ENCODE measurements around the gene S1PR5. TPM values are rescaled to one million over a fixed set of nuclear protein-coding genes. Genes with fewer than 3 reads are reported as not detected.

The S1PR5 gene, protein sequence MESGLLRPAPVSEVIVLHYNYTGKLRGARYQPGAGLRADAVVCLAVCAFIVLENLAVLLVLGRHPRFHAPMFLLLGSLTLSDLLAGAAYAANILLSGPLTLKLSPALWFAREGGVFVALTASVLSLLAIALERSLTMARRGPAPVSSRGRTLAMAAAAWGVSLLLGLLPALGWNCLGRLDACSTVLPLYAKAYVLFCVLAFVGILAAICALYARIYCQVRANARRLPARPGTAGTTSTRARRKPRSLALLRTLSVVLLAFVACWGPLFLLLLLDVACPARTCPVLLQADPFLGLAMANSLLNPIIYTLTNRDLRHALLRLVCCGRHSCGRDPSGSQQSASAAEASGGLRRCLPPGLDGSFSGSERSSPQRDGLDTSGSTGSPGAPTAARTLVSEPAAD
- total RNA-seq (1 to 10 TPM in 1 of 10 donors, under 1 TPM in 6, not detected in 3; 0.12 to 1.1 (median 0.36) TPM), polyA plus RNA-seq (under 1 TPM; 0.13 to 0.15 TPM)
- long read RNA-seq, donor 1, result 0 reads
- long read RNA-seq, donor 2, result 0 reads
- long read RNA-seq, donor 3, transcript S1PR5-201 (2 exons, 2,341 nt), result major isoform, 5 of 6 reads
- long read RNA-seq, donor 3, partial matches to known transcripts, result 0 of 6 reads
- long read RNA-seq, donor 3, other reads (novel, unspliced or antisense), result 0 of 6 reads

DNA sequence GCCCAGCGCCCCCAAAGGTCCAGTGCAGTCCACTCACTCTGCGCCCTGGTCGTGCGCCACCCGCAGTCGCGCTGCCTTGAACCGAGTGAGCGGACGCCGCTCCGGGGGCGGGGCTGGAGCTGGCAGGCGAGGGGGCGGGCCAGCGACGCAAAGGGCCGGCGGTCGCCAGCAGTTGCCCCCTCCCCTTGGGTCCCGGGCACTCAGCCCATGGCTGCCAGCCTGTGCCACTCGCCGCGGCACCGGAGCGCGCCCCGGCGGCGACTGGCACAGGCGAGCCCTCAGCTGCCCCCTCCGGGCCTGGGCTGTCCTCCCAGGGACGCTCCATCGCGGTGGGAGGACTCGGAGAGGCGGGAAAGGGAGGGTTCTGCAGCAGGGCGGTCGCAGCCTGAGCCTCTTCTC lies at the start of gene S1PR5:
Gene S1PR5, minus strand, starts transcription at position 87 of the 399 bp plus-strand sequence. CDS start 2,436 bp downstream, outside the sequence.
- TF ChIP-seq, protein P1, sequence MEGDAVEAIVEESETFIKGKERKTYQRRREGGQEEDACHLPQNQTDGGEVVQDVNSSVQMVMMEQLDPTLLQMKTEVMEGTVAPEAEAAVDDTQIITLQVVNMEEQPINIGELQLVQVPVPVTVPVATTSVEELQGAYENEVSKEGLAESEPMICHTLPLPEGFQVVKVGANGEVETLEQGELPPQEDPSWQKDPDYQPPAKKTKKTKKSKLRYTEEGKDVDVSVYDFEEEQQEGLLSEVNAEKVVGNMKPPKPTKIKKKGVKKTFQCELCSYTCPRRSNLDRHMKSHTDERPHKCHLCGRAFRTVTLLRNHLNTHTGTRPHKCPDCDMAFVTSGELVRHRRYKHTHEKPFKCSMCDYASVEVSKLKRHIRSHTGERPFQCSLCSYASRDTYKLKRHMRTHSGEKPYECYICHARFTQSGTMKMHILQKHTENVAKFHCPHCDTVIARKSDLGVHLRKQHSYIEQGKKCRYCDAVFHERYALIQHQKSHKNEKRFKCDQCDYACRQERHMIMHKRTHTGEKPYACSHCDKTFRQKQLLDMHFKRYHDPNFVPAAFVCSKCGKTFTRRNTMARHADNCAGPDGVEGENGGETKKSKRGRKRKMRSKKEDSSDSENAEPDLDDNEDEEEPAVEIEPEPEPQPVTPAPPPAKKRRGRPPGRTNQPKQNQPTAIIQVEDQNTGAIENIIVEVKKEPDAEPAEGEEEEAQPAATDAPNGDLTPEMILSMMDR (IDR thresholded peaks at IDR 0.05), result no peak
- Histone ChIP-seq H3K4me1 (peaks cover 7 to 36% (median 24%) of the 10 kb centered on the region in 9 donors), H3K27me3 (peaks cover 12 to 88% (median 79%) of the 10 kb centered on the region in 7 donors), H3K9me3 (no peaks in the 10 kb centered on the region), H3K27ac (peak within 1 kb of the TSS in 5 of 10 donors; percentile 16 to 69 (median 48)), H3K4me3 (peak within 1 kb of the TSS; percentile 22 to 55 (median 46)), H3K36me3 (no peaks in the 10 kb centered on the region)
- ATAC-seq (peak; percentile 10 to 58 (median 44)), DNase-seq (peak; percentile 11 to 21)
- WGBS, 2 donors, result 0 to 1% methylated on average over 32 to 39 of the region's 39 CpGs
- intact Hi-C loops (cut with DNase I), result no loop called here

DNA sequence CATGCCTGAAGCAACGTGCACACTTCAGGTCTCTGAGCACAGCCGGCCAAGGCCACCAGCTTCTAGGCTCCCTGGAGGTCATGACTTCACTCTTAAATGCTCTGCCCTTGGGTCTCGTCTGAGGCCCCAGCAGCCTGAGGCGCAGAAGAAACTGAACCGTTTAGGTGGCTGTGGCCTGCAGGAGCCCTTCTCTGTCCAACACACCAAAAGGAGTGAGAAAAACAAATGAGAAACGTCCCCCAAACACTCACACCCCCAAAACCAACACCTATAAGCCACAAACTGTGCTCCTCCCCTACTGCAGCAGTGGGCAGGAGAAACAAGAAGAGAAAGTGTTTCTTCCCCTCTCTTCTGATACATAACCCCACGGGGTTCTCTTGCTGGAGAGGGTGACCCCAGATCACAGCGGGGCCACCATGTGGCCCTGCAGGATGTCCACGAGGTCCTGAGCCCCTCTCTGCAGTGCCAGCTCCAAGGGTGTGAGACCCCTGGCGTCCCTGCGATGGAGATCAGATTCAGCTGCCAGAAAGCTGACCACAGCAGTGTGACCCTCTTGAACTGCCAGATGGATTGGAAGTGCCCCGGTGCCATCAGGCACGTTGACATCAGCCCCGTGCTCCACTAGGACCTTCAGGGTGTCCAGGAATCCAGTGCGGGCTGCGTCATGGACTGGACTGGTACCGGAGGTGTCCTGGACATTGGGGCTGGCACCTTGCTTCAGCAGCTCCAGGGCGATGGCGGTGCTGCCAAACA lies 49.6 kb upstream of the S1PR5 start:
- DNase-seq (no peak), ATAC-seq (no peak)
- H3K27me3 ChIP-seq, result no peaks in the 10 kb centered on the region
- H3K9me3 ChIP-seq, result no peaks in the 10 kb centered on the region
- H3K36me3 ChIP-seq, result peaks cover 0 to 20% (median 0%) of the 10 kb centered on the region in 9 donors
- TF ChIP-seq, protein P1 (IDR thresholded peaks at IDR 0.05), result no peak
- intact Hi-C loops (cut with DNase I), result loop anchor here in 6 of 10 donors (5.0 to 10.0 kb wide), 5 partner anchors 62 to 162 kb away; partner anchors contain the start of genes KEAP1 (in 5 of the 6), ILF3 (in 2 of the 6) and CDC37 (in 1 of the 6)
- H3K4me3 ChIP-seq, result peak overlapping the region in 9 of 10 donors; percentile 4 to 94 (median 84)
- H3K27ac ChIP-seq, result peak overlapping the region; percentile 34 to 94 (median 87)
- WGBS, 2 donors, result 60 to 63% methylated on average over 19 of the region's 19 CpGs
- H3K4me1 ChIP-seq, result peaks cover 4 to 45% (median 39%) of the 10 kb centered on the region in 9 donors

DNA sequence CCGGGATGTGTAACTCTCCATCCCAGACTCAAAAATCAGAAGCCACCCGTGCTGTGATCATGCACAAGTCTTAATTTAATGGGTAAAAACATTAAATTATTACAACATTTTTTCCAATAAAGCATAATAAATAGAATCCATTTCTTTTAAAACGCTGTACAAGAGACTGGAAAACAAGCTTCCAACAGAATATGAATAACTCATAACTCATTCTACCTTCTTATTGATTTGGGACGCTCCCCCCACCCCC lies 49.1 kb upstream of the S1PR5 start:
- WGBS, 2 donors, result 13 to 16% methylated on average over 4 of the region's 4 CpGs
- H3K36me3 ChIP-seq, result peaks cover 0 to 23% (median 0%) of the 10 kb centered on the region in 9 donors
- DNase-seq, result no peak

More for the DNA sequence above, 49.1 kb upstream of the S1PR5 start:
- H3K4me3 ChIP-seq, result peak overlapping the region; percentile 4 to 94 (median 84)
- ATAC-seq, result no peak
- intact Hi-C loops (cut with DNase I), result loop anchor here in 6 of 10 donors (5.0 to 10.0 kb wide), 5 partner anchors 62 to 162 kb away; partner anchors contain the start of genes KEAP1 (in 5 of the 6), ILF3 (in 2 of the 6) and CDC37 (in 1 of the 6)
- H3K27ac ChIP-seq, result peak overlapping the region; percentile 34 to 94 (median 87)
- no peaks in the 10 kb centered on the region for H3K9me3 ChIP-seq
- H3K27me3 ChIP-seq, result no peaks in the 10 kb centered on the region
- TF ChIP-seq, protein P1 (IDR thresholded peaks at IDR 0.05), result no peak
- H3K4me1 ChIP-seq, result peaks cover 4 to 45% (median 39%) of the 10 kb centered on the region in 9 donors

Measured in heart right ventricle (tissue), 16 donors.